ENCODE measurements around the gene GABPB1.

The GABPB1 gene

DNA sequence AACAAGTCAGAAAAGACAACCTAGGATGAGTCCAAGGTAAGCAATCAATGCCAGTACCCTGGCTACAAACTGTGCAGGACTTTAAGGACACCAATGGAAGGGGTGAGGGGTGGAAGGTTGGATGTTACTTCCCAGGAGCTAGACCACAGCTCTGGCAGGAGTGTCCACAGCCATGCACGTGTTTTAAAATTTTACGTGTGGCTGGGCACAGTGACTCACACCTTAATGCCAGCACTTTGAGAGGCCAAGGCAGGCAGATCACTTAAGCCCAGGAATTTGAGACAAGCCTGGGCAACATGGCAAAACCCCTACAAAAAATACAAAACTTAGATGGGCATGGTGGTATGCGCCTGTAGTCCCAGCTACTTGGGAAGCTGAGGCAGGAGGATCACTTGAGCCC is 74.7 kb downstream of the GABPB1 start:
- Histone ChIP-seq H3K4me3 (IDR thresholded peaks at IDR 0.05; ENCODE audit: insufficient read depth, low read depth, low read length) (no peak overlapping the region), H2AFZ (ENCODE audit: low read depth) (no peak overlapping the region), H4K20me1 (ENCODE audit: insufficient read depth) (no peaks in the 10 kb centered on the region), H3K79me2 (ENCODE audit: insufficient read depth, low read depth) (no peaks in the 10 kb centered on the region), H3K27ac (no peak overlapping the region), H3K4me1 (ENCODE audit: low read depth, poor library complexity, severe bottlenecking) (no peaks in the 10 kb centered on the region), H3K36me3 (ENCODE audit: insufficient read depth) (no peaks in the 10 kb centered on the region), H3K9ac (no peak overlapping the region), H3K27me3 (ENCODE audit: insufficient read depth, low read depth) (no peaks in the 10 kb centered on the region), H3K4me2 (no peak overlapping the region)
- TF ChIP-seq, protein P1, sequence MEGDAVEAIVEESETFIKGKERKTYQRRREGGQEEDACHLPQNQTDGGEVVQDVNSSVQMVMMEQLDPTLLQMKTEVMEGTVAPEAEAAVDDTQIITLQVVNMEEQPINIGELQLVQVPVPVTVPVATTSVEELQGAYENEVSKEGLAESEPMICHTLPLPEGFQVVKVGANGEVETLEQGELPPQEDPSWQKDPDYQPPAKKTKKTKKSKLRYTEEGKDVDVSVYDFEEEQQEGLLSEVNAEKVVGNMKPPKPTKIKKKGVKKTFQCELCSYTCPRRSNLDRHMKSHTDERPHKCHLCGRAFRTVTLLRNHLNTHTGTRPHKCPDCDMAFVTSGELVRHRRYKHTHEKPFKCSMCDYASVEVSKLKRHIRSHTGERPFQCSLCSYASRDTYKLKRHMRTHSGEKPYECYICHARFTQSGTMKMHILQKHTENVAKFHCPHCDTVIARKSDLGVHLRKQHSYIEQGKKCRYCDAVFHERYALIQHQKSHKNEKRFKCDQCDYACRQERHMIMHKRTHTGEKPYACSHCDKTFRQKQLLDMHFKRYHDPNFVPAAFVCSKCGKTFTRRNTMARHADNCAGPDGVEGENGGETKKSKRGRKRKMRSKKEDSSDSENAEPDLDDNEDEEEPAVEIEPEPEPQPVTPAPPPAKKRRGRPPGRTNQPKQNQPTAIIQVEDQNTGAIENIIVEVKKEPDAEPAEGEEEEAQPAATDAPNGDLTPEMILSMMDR (conservative IDR thresholded peaks at IDR 0.05; ENCODE audit: low read depth, low read length), result no peak

DNA sequence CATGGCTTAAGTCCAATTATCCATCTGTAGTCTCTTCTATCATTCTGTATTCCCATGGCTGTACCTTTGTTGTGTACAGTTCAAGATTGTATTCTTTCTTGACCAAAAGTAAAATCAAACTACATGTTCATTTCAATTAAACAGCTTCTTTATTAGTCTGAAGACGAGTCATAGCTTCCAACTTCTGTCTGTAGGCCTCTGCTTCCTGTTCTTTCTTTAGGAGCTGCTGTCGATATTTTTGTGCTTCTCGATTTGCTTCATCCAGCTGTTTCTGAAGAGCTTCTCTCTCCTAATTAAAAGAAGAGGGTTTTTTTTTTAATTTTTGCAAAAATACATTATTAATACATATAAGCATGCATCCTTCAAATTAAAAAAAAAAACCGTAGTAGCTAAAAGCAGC is 76.5 kb downstream of the GABPB1 start:
- no peaks in the 10 kb centered on the region for H4K20me1 ChIP-seq (ENCODE audit: insufficient read depth)

DNA sequence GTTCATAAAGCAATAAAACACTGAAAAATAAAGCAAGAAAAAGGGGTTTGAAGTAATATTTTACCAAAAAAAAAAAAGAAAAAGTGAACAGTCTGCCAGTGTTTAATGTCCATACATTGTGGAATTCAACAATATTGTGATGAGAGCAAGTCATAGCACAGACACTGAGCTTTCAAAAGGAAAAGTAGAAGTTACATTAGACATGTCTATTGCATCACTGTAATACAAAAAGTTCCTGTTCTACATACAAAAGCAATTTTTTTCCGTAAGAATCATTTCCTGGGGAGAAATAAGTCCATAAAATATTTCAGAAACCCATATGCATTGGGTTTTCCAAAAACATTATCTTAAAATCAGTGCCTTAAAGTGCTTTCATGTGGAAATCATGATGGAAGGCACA is 77.6 kb downstream of the GABPB1 start:
- Histone ChIP-seq H3K79me2 (ENCODE audit: insufficient read depth, low read depth) (no peaks in the 10 kb centered on the region), H3K9ac (no peak overlapping the region), H3K27ac (no peak overlapping the region), H3K36me3 (ENCODE audit: insufficient read depth) (no peaks in the 10 kb centered on the region), H3K27me3 (ENCODE audit: insufficient read depth, low read depth) (no peaks in the 10 kb centered on the region), H3K4me2 (no peak overlapping the region), H2AFZ (ENCODE audit: low read depth) (no peak overlapping the region), H3K4me3 (IDR thresholded peaks at IDR 0.05; ENCODE audit: insufficient read depth, low read depth, low read length) (no peak overlapping the region), H3K4me1 (ENCODE audit: low read depth, poor library complexity, severe bottlenecking) (no peaks in the 10 kb centered on the region), H4K20me1 (ENCODE audit: insufficient read depth) (no peaks in the 10 kb centered on the region)
- TF ChIP-seq, protein P1 (conservative IDR thresholded peaks at IDR 0.05; ENCODE audit: low read depth, low read length), result no peak

More for the DNA sequence above, 76.5 kb downstream of the GABPB1 start:
- Histone ChIP-seq H3K4me3 (IDR thresholded peaks at IDR 0.05; ENCODE audit: insufficient read depth, low read depth, low read length) (no peak overlapping the region), H3K36me3 (ENCODE audit: insufficient read depth) (no peaks in the 10 kb centered on the region), H3K79me2 (ENCODE audit: insufficient read depth, low read depth) (no peaks in the 10 kb centered on the region), H3K27ac (no peak overlapping the region), H3K27me3 (ENCODE audit: insufficient read depth, low read depth) (no peaks in the 10 kb centered on the region), H2AFZ (ENCODE audit: low read depth) (no peak overlapping the region), H3K4me2 (no peak overlapping the region), H3K4me1 (ENCODE audit: low read depth, poor library complexity, severe bottlenecking) (no peaks in the 10 kb centered on the region), H3K9ac (no peak overlapping the region)
- TF ChIP-seq, protein P1 (conservative IDR thresholded peaks at IDR 0.05; ENCODE audit: low read depth, low read length), result no peak

DNA sequence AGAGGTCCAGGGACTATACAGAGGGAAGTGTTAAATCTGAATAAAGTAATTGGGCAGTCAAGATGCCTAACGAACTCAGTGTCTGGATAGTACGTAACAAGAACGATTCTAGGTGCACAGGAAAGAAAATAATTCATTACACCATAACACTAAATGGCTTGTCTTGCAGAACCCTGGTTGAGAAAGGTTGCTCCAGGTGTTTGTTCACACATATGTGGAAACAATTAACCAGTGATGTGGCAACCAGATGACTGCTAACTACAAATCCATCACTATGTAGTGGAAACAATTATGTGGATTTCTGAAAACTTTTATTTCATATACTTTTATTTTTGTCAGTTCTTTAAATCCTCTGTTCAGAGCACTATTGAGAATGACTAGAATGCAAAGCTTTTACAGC is 79.1 kb downstream of the GABPB1 start:
- Histone ChIP-seq H2AFZ (ENCODE audit: low read depth) (no peak overlapping the region), H3K4me1 (ENCODE audit: low read depth, poor library complexity, severe bottlenecking) (no peaks in the 10 kb centered on the region), H3K4me2 (no peak overlapping the region), H3K4me3 (IDR thresholded peaks at IDR 0.05; ENCODE audit: insufficient read depth, low read depth, low read length) (no peak overlapping the region), H3K27me3 (ENCODE audit: insufficient read depth, low read depth) (no peaks in the 10 kb centered on the region), H4K20me1 (ENCODE audit: insufficient read depth) (no peaks in the 10 kb centered on the region), H3K9ac (no peak overlapping the region), H3K27ac (no peak overlapping the region), H3K79me2 (ENCODE audit: insufficient read depth, low read depth) (no peaks in the 10 kb centered on the region), H3K36me3 (ENCODE audit: insufficient read depth) (no peaks in the 10 kb centered on the region)
- TF ChIP-seq, protein P1 (conservative IDR thresholded peaks at IDR 0.05; ENCODE audit: low read depth, low read length), result no peak

All from KMS-11 (cell line).